Muscle of arm (tissue), 12 donors: Measurements from ENCODE around the gene VIL1. TPM values are rescaled to one million over a fixed set of nuclear protein-coding genes. Genes with fewer than 3 reads are reported as not detected.

Experiments
- DNase-seq: peaks from one replicate; pipeline ENCODE4 v3.0.0-alpha.2; 2013
- polyA plus RNA-seq, 12 donors: library from polyadenylated mRNA; unstranded; fragments of 120-200 nt; gene quantifications; one replicate each; pipeline ENCODE4 v1.2.1, GENCODE V29; 2013; ENCODE audit not compliant: insufficient read length in 12 of 12

Gene VIL1
- polyA plus RNA-seq, 12 donors: 0.06 to 38.2 (median 0.25) TPM; not detected in 4

GRCh38 chr2:218405086-218405745, 13.7 kb upstream of the VIL1 start:
- no peak for DNase-seq

- DNase-seq: no peak
Observed at GRCh38 chr2:218405746-218406208, 13.1 kb upstream of the VIL1 start.

- DNase-seq: peak; percentile 88
Observed at GRCh38 chr2:218406209-218406948, 12.5 kb upstream of the VIL1 start.

- peak; percentile 64 for DNase-seq
Observed at GRCh38 chr2:218406949-218407618, 11.8 kb upstream of the VIL1 start.

- DNase-seq: no peak
Observed at GRCh38 chr2:218407717-218408116, 11.2 kb upstream of the VIL1 start.

GRCh38 chr2:218418321-218418716, 604 bp upstream of the VIL1 start:
- no peak for DNase-seq

- DNase-seq: no peak
Observed at GRCh38 chr2:218419630-218420216, 800 bp downstream of the VIL1 start.

GRCh38 chr2:218421027-218421426, 2.1 kb downstream of the VIL1 start:
- no peak for DNase-seq

- DNase-seq: no peak
Observed at GRCh38 chr2:218422403-218423086, 3.6 kb downstream of the VIL1 start.

- DNase-seq: no peak
Observed at GRCh38 chr2:218423584-218423983, 4.7 kb downstream of the VIL1 start.

- DNase-seq: no peak
Observed at GRCh38 chr2:218425531-218425930, 6.6 kb downstream of the VIL1 start.

GRCh38 chr2:218427741-218428140, 8.8 kb downstream of the VIL1 start:
- no peak for DNase-seq

GRCh38 chr2:218428846-218429558, 10.1 kb downstream of the VIL1 start:
- DNase-seq: no peak

- DNase-seq: no peak
Observed at GRCh38 chr2:218429911-218430692, 11.2 kb downstream of the VIL1 start.

- no peak for DNase-seq
Observed at GRCh38 chr2:218430721-218431120, 11.8 kb downstream of the VIL1 start.

GRCh38 chr2:218431878-218432277, 13.0 kb downstream of the VIL1 start:
- DNase-seq: no peak

- no peak for DNase-seq
Observed at GRCh38 chr2:218432676-218433365, 13.9 kb downstream of the VIL1 start.

GRCh38 chr2:218434456-218434855, 15.5 kb downstream of the VIL1 start:
- no peak for DNase-seq
